GM18505 (cell line): ENCODE measurements around the gene ZGPAT.

Experiments
- ATAC-seq: cut with Tn5 transposase; IDR thresholded peaks from one replicate; pipeline ENCODE4 v1.9.1; 2021; ENCODE audit not compliant: unreplicated experiment
- POLR2A ChIP-seq: IDR thresholded peaks from 4 replicates; pipeline ENCODE4 v1.6.1; 2011; ENCODE audit warnings: borderline replicate concordance; ENCODE audit not compliant: insufficient read depth, insufficient read length; ENCODE audit errors: extremely low read depth

Gene ZGPAT

GRCh38 chr20:63701329-63702035 lies 6.4 kb upstream of the ZGPAT start:
- no peak for ATAC-seq

GRCh38 chr20:63702036-63702665 lies 5.7 kb upstream of the ZGPAT start:
- TF ChIP-seq POLR2A, result peak; percentile 12
- no peak for ATAC-seq

More at GRCh38 chr20:63701329-63702035, 6.4 kb upstream of the ZGPAT start:
- no peak for TF ChIP-seq POLR2A

GRCh38 chr20:63702751-63703470 lies 4.9 kb upstream of the ZGPAT start:
- no peak for ATAC-seq
- peak; percentile 32 for TF ChIP-seq POLR2A

- TF ChIP-seq POLR2A, result no peak
- ATAC-seq, result no peak
Measured at GRCh38 chr20:63703471-63703975, 4.3 kb upstream of the ZGPAT start.

- TF ChIP-seq POLR2A, result no peak
- no peak for ATAC-seq
Measured at GRCh38 chr20:63703976-63704748, 3.7 kb upstream of the ZGPAT start.

- TF ChIP-seq POLR2A, result no peak
- ATAC-seq, result no peak
Measured at GRCh38 chr20:63704749-63705117, 3.1 kb upstream of the ZGPAT start.

- ATAC-seq, result no peak
- no peak for TF ChIP-seq POLR2A
Measured at GRCh38 chr20:63705232-63706026, 2.4 kb upstream of the ZGPAT start.

- ATAC-seq, result no peak
- TF ChIP-seq POLR2A, result no peak
Measured at GRCh38 chr20:63706027-63706695, 1.7 kb upstream of the ZGPAT start.

GRCh38 chr20:63706852-63707557 lies 834 bp upstream of the ZGPAT start:
- TF ChIP-seq POLR2A, result no peak
- peak; percentile 10 for ATAC-seq

GRCh38 chr20:63708301-63709148 lies 686 bp downstream of the ZGPAT start:
- no peak for TF ChIP-seq POLR2A
- peak; percentile 19 for ATAC-seq
